Activated naive CD8-positive, alpha-beta T cell treated with anti-CD3 and anti-CD28 coated beads, Interleukin-2, amount 10 ng/mL, durations not matched to agents 7 days and 5 days (primary cell): Measurements from ENCODE around the gene NUP85. TPM values are rescaled to one million over a fixed set of nuclear protein-coding genes. Genes with fewer than 3 reads are reported as not detected.
"Not testable (repeated sequence)": the region's sequence is repeated elsewhere in the genome, so short reads cannot be mapped to it uniquely, and the experiment has no call there.

ENCODE experiments used
- ATAC-seq: fragments of 150-1000 bp; cut with Tn5 transposase; one replicate; pipeline ENCODE4 v1.10.0; 2021; ENCODE audit warnings: low read depth, moderate library complexity
- POLR2A ChIA-PET: fragments of 350-600 bp; sonication (Branson Sonifier 250); formaldehyde crosslinking; loops from one replicate; lab custom pipeline; 2021; ENCODE audit warnings: antibody characterized with exemption; lab: Charles Lee
- DNase-seq: peaks from one replicate; pipeline ENCODE4 v3.0.0; 2021
- H3K27ac Mint-ChIP-seq: one replicate; pipeline ENCODE4 v1.8.0; 2022; ENCODE audit warnings: mild to moderate bottlenecking, mixed read lengths
- H3K27me3 Mint-ChIP-seq: one replicate; pipeline ENCODE4 v1.8.0; 2022; ENCODE audit warnings: mild to moderate bottlenecking, moderate library complexity, mixed read lengths
- H3K36me3 Mint-ChIP-seq: one replicate; pipeline ENCODE4 v1.8.0; 2021; ENCODE audit warnings: mild to moderate bottlenecking, mixed read lengths
- H3K4me1 Mint-ChIP-seq: one replicate; pipeline ENCODE4 v1.8.0; 2021; ENCODE audit warnings: mixed read lengths
- H3K4me3 Mint-ChIP-seq: one replicate; pipeline ENCODE4 v1.8.0; 2022; ENCODE audit warnings: mild to moderate bottlenecking, moderate library complexity, mixed read lengths
- H3K9me3 Mint-ChIP-seq: one replicate; pipeline ENCODE4 v1.8.0; 2021; ENCODE audit warnings: mixed read lengths
- total RNA-seq, 2 experiments: library from RNA; stranded (reverse); gene quantifications; one replicate each; pipeline ENCODE4 v1.2.3, GENCODE V29; 2021

NUP85 gene
- total RNA-seq, 2 experiments from 2014 or later: 154 to 167 TPM

GRCh38 chr17:75250009-75250471 is 44.6 kb downstream of the NUP85 start:
- H3K36me3 Mint-ChIP-seq: peaks cover 5% of the 10 kb centered on the region
- peaks cover 23% of the 10 kb centered on the region for H3K4me1 Mint-ChIP-seq
- H3K4me3 Mint-ChIP-seq: peak overlapping the region; percentile 78
- POLR2A ChIA-PET: interaction anchor here (0.7 to 5.5 kb wide), 8 partner anchors 10 to 1045 kb away, joined by 3 to 51 read pairs (median 6); partner anchors contain the start of genes GGA3, GRB2, MIF4GD and MRPS7
- no peaks in the 10 kb centered on the region for H3K27me3 Mint-ChIP-seq
- DNase-seq (peak; percentile 58), ATAC-seq (peak; percentile 95)
- H3K27ac Mint-ChIP-seq: peak overlapping the region; percentile 92
- no peaks in the 10 kb centered on the region for H3K9me3 Mint-ChIP-seq

DNA sequence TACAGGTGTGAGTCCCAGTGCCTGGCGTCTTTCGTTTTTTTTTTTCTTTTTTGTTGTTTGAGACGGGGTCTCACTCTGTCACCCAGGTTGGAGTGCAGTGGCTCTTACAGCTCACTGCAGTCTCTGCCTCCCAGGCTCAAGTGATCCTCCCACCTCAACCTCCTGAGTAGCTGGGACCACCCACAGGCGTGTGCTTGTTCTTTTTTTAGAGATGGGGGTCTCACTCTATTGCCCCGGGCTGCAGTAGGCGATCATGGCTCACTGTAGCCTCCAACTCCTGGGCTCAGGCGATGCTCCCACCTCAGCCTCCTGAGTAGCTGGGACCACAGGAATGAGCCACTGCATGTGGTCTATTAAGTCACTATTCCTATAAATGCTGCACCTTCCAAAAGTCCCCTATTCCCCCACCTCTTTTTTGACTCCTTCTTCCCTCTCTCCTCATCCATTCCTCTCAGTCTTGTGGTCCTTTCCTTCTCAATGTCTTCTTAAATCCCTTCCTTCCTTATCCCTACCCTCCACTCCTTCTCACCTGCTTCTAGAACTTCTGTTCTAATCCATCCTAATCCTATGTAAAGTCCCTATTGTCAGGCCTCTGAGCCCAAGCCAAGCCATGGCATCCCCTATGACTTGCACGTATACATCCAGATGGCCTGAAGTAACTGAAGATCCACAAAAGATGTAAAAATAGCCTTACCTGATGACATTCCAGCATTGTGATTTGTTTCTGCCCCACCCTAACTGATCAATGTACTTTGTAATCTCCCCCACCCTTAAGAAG is 46.7 kb downstream of the NUP85 start:
- peak overlapping the region; percentile 27 for H3K27ac Mint-ChIP-seq
- POLR2A ChIA-PET: no interaction called here
- DNase-seq: no peak
- H3K4me1 Mint-ChIP-seq: peaks cover 29% of the 10 kb centered on the region
- H3K27me3 Mint-ChIP-seq: no peaks in the 10 kb centered on the region
- no peaks in the 10 kb centered on the region for H3K9me3 Mint-ChIP-seq
- no peak for ATAC-seq
- H3K36me3 Mint-ChIP-seq: no peaks in the 10 kb centered on the region
- no peak overlapping the region for H3K4me3 Mint-ChIP-seq

- H3K4me3 Mint-ChIP-seq, POLR2A ChIA-PET, DNase-seq, H3K9me3 Mint-ChIP-seq, H3K36me3 Mint-ChIP-seq, ATAC-seq, H3K27me3 Mint-ChIP-seq, H3K27ac Mint-ChIP-seq: not testable (repeated sequence)
- peaks cover 33% of the 10 kb centered on the region for H3K4me1 Mint-ChIP-seq
Measured at GRCh38 chr17:75255954-75256698, 50.6 kb downstream of the NUP85 start.

GRCh38 chr17:75257228-75257627 is 51.7 kb downstream of the NUP85 start:
- H3K27me3 Mint-ChIP-seq, ATAC-seq, H3K4me3 Mint-ChIP-seq, DNase-seq, POLR2A ChIA-PET, H3K9me3 Mint-ChIP-seq, H3K36me3 Mint-ChIP-seq: not testable (repeated sequence)
- Mint-ChIP-seq H3K27ac (peak overlapping the region; percentile 3), H3K4me1 (peaks cover 32% of the 10 kb centered on the region)

GRCh38 chr17:75260641-75261335 is 55.3 kb downstream of the NUP85 start:
- ATAC-seq: peak; percentile 39

GRCh38 chr17:75261336-75262111 is 56.0 kb downstream of the NUP85 start, which contains the start of the genes GGA3 and MRPS7:
GGA3 (minus strand) TSS chr17:75261606; CDS start chr17:75261587, 19 bp downstream.
MRPS7 (plus strand) TSS chr17:75261879; CDS start chr17:75261901, 22 bp downstream.
- Mint-ChIP-seq H3K4me3 (peak within 1 kb of the TSS; percentile 99), H3K4me1 (peaks cover 30% of the 10 kb centered on the region), H3K9me3 (no peaks in the 10 kb centered on the region), H3K36me3 (peaks cover 4% of the 10 kb centered on the region), H3K27ac (peak within 1 kb of the TSS; percentile 99), H3K27me3 (no peaks in the 10 kb centered on the region)
- POLR2A ChIA-PET: interaction anchor here (0.5 to 4.9 kb wide), 27 partner anchors 10 to 981 kb away, joined by 3 to 138 read pairs (median 5); partner anchors contain the start of genes ARMC7, GRB2, JPT1 and MIF4GD
- DNase-seq: peak; percentile 98
- ATAC-seq: peak; percentile 90

More at GRCh38 chr17:75260641-75261335, 55.3 kb downstream of the NUP85 start:
- POLR2A ChIA-PET: interaction anchor here (0.5 to 4.9 kb wide), 18 partner anchors 11 to 980 kb away, joined by 3 to 138 read pairs (median 8); partner anchors contain the start of genes ARMC7, GRB2, MIF4GD and NT5C
- Mint-ChIP-seq H3K27me3 (no peaks in the 10 kb centered on the region), H3K27ac (peak overlapping the region; percentile 99), H3K4me1 (peaks cover 31% of the 10 kb centered on the region), H3K9me3 (no peaks in the 10 kb centered on the region), H3K36me3 (peaks cover 4% of the 10 kb centered on the region), H3K4me3 (peak overlapping the region; percentile 99)
- no peak for DNase-seq

- H3K36me3 Mint-ChIP-seq: peaks cover 6% of the 10 kb centered on the region
- ATAC-seq: no peak
Measured at GRCh38 chr17:75262112-75262606, 56.7 kb downstream of the NUP85 start.

DNA sequence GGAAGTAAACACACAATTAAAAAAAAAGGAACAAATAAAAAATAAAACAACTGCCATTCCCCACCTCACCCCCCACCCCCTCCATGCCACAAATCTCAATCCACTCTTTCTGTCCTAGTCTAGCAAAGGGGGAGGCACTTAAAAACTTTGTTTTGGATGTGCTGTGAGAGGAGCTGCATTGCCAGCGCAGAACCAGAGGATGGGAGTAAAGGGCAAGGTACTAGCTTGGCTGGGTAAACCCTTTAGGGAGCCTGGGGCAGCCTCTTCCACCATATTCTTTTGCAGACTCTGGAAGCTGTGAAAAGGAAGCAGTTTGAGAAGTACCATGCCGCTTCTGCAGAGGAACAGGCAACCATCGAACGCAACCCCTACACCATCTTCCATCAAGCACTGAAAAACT is 57.6 kb downstream of the NUP85 start:
- POLR2A ChIA-PET: interaction anchor here (0.9 to 4.9 kb wide), 7 partner anchors 9 to 193 kb away, joined by 3 to 138 read pairs (median 9); partner anchors contain the start of genes GRB2, MIF4GD, SLC25A19 and TMEM94
- Mint-ChIP-seq H3K9me3 (no peaks in the 10 kb centered on the region), H3K27me3 (no peaks in the 10 kb centered on the region), H3K4me1 (peaks cover 26% of the 10 kb centered on the region), H3K27ac (no peak overlapping the region), H3K36me3 (peaks cover 6% of the 10 kb centered on the region), H3K4me3 (peak overlapping the region; percentile 99)
- ATAC-seq (no peak), DNase-seq (no peak)

More at GRCh38 chr17:75262112-75262606, 56.7 kb downstream of the NUP85 start:
- H3K27ac Mint-ChIP-seq: peak overlapping the region; percentile 99
- POLR2A ChIA-PET: interaction anchor here (0.5 to 4.9 kb wide), 22 partner anchors 10 to 254 kb away, joined by 3 to 138 read pairs (median 6); partner anchors contain the start of genes ARMC7, GRB2, JPT1 and MIF4GD
- H3K4me3 Mint-ChIP-seq: peak overlapping the region; percentile 99
- no peaks in the 10 kb centered on the region for H3K9me3 Mint-ChIP-seq
- H3K4me1 Mint-ChIP-seq: peaks cover 27% of the 10 kb centered on the region
- DNase-seq: no peak
- no peaks in the 10 kb centered on the region for H3K27me3 Mint-ChIP-seq

DNA sequence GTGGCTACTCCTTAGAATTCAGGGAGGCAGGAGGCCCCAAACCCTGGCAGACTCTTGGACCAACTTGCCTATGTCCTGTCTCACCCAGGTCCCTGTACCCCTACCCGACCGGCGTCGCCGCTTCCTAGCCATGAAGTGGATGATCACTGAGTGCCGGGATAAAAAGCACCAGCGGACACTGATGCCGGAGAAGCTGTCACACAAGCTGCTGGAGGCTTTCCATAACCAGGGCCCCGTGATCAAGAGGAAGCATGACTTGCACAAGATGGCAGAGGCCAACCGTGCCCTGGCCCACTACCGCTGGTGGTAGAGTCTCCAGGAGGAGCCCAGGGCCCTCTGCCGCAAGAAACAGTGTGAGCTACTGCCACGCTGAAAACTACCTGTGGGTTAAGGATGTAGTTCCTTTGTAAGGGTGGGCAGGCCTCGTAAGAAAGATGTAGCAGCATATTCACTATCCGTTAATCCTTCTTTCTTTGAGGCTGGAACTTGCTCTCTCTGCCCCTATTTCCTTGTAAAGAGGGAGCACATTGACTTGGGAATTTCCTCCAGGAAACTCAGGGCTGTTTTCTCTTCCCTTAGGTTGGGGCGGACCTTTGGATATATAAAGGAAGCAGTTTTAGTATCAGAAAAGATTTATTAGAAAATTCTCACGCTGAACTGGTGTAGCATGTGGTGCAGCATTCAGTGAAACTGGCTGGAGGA is 60.3 kb downstream of the NUP85 start:
- Mint-ChIP-seq H3K36me3 (peaks cover 7% of the 10 kb centered on the region), H3K4me3 (no peak overlapping the region), H3K4me1 (peaks cover 22% of the 10 kb centered on the region), H3K9me3 (no peaks in the 10 kb centered on the region), H3K27ac (no peak overlapping the region), H3K27me3 (no peaks in the 10 kb centered on the region)
- ATAC-seq (no peak), DNase-seq (no peak)
- POLR2A ChIA-PET: no interaction called here

DNA sequence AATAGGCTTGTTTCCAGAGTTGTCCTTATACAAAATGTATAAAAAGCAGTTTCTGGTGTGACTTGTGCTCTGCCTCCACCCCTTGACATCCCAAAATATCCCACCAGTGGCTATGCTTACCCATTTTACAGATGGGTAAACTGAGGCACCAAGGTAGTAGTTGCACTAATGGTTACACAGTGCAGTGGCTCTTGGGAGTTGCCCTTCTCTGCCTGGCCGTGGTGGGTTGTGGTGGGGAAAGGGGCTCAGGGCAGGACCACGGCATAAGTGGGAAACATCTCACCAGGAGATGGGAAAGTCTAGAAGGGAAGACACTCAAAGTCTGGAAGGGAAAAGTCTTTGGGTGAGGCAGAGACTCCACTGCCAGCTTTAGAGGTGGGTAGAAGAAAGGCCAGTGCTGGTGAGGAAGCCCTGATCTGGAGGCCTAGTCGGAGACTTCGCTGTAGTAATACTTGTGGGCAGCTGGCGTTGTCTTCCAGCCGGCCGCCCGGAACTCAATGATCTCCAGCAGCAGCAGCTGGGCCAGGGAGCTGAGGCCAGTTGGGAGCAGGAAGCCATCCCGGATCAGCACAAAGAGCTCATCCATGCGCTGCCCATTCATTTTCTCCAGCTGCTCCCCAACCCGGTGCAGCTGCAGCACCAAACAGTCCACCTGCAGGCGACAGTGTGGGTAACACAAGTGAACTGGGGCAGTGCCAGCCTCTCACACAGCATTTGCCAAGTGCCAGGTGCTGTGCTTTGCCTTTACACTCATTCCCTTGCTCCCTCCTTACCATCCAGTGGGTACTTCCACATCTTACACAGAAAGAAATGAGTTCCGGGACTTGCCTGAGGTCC is 61.1 kb downstream of the NUP85 start:
- Mint-ChIP-seq H3K36me3 (peaks cover 7% of the 10 kb centered on the region), H3K4me1 (peaks cover 22% of the 10 kb centered on the region), H3K9me3 (no peaks in the 10 kb centered on the region), H3K27ac (peak overlapping the region; percentile 34), H3K4me3 (no peak overlapping the region), H3K27me3 (no peaks in the 10 kb centered on the region)
- DNase-seq (no peak), ATAC-seq (no peak)
- POLR2A ChIA-PET: no interaction called here

GRCh38 chr17:75267153-75267410 is 61.6 kb downstream of the NUP85 start:
- Mint-ChIP-seq H3K4me1 (peaks cover 24% of the 10 kb centered on the region), H3K27me3 (no peaks in the 10 kb centered on the region), H3K9me3 (no peaks in the 10 kb centered on the region), H3K36me3 (peaks cover 6% of the 10 kb centered on the region), H3K4me3 (no peak overlapping the region), H3K27ac (no peak overlapping the region)
- POLR2A ChIA-PET: no interaction called here
- DNase-seq (no peak), ATAC-seq (no peak)
